ENCODE measurements around the gene SETD2. TPM values are rescaled to one million over a fixed set of nuclear protein-coding genes. Genes with fewer than 3 reads are reported as not detected.
"Not testable (repeated sequence)": the region's sequence is repeated elsewhere in the genome, so short reads cannot be mapped to it uniquely, and the experiment has no call there.

Gene SETD2
- polyA plus RNA-seq, 3 donors: 60.9 to 73.5 (median 63.5) TPM

DNA sequence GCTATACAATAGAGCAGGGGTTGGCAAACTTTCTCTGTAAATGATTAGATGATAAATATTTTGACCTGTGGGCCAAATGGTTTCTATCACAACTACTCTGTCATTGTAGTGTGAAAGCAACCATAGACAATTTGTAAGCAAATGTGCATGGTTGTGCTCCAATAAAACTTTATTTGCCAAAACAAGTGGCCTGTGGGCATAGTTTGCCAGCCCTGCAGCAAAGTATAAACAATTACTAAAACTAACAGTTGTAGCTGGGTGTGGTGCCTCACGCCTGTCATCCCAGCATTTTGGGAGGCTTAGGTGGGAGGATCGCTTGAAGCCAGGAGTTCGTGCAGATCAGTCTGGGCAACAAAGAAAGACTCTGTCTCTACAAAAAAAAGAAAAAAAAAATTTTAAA lies 122.8 kb downstream of the SETD2 start:
- no peak for DNase-seq

DNA sequence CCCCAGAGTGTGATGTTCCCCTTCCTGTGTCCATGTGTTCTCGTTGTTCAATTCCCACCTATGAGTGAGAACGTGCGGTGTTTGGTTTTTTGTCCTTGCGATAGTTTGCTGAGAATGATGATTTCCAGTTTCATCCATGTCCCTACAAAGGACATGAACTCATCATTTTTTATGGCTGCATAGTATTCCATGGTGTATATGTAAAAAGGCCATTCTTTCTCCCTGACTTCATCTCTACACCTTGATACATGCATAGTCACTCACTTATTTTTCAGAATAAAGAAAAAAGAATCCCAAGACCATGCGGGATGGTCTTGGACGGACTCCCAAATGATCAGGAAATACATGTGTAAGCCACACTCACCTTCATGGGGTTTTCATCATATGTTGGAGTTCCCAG lies 126.6 kb downstream of the SETD2 start:
- not testable (repeated sequence) for DNase-seq

DNA sequence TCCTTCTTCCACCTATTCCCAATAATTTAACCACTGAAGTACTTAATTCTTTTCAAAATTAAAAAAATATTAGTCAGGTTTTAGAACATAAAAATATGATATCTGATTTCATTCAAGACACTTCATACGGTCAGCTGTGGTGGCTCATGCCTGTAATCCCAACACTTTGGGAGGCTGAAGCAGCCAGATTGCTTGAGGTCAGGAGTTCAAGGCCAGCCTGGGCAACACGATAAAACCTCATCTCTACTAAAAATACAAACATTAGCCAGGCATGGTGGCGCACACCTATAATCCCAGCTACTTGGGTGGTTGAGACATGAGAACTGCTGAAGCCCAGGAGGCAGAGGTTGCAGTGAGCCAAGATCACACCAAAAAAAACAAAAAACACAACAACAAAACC lies 127.8 kb downstream of the SETD2 start:
- no peak for DNase-seq

DNA sequence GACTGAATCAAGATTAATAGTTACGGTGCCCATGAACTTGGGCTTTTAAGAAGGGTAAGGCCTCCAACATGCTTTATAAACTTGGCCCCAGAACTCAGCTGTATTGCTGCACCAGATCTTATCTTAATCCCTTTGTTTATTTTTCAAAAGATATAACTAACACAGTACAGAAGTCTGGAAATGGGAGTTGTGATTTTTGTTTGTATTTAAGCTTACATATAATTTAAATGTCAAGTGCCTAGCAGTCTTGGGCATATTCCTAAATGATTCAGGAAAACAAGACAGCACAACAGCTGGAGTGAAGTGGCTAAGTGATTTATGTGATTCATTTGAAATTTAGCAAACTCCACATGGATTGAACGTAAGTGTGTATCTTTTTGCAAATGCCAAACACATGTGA lies 128.3 kb downstream of the SETD2 start:
- no peak for DNase-seq

DNA sequence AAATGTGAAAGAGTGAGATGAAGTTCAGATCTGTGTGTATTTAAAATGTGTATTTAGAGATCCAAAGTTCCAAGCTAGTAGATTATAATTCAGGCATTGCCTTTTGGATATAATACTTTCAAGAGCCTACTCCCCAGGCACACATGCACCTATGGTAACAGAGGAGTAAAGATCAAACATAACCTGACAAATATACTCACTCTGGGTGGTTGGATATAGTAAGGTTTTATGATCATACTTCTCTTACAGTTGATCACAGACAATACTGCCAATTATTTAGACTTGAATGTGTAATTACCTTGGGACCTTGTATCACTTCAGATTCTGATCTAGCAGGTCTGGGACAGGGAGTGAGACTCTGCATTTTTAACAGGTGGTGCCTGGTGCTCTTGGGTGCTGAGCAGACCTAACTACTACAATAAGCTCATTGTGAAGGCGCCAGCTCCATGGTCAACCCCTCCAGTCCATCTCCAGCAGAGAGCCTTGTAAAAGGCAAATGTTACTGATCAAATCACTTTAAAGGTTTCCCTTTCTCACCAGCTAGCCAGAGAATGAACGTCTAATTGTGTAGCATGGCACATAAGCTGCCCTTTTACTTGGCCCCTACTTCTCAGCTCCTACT lies 128.9 kb downstream of the SETD2 start:
- DNase-seq: no peak

DNA sequence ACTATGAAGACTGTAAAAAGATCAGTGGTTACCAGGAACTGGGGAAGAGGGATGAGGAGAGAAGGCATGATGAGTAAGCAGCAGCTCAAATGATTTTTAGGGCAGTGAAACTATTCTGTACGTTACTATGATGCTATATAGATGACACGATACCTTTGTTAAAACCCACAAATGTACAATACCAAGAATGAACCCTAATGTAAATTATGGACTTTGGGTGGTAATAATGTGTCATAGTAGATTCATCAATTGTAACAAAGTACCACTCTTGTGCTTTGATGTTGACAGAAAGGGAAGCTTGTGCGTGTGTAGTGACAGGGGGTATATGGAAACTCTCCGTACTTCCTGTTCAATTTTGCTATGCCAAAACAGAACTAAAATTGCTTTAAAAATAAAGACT lies 132.9 kb downstream of the SETD2 start:
- DNase-seq: not testable (repeated sequence)

DNA sequence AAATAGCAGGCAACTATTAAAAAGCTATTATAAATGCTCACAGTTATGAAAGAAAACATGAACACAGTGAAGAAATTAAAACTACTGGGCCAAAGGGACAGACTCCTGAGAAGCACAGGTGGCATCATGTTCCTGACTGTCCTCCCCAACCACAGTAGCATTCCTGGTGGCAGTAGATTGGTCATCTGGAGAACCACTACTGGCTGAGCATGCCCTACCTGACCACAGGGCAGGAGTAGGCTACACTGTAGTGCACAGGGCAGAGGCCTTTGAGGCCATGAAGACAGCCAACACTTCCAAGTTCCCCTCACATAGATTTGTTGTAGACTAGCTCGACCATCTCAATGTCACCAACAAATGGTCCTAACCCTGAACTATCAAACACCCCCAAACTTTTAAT lies 135.2 kb downstream of the SETD2 start:
- no peak for DNase-seq

DNA sequence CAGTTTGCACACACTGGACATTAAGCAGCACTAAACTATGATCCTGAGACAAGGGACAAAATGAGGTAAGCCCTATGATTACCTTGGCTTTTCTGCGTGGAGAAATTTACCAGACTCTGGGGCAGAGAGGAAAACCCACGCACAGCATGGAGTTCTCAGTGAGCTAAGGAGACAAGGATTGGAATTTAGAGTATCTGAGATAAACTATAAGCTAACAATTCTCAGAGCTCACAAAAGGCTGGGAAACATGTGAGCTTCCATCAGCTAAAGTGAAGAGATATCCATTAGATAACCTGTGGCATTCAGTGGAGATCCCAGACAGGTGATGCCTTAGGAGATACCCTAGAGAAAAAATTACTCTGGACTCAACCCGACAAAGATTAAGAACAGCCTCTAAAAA lies 135.8 kb downstream of the SETD2 start:
- DNase-seq: no peak

DNA sequence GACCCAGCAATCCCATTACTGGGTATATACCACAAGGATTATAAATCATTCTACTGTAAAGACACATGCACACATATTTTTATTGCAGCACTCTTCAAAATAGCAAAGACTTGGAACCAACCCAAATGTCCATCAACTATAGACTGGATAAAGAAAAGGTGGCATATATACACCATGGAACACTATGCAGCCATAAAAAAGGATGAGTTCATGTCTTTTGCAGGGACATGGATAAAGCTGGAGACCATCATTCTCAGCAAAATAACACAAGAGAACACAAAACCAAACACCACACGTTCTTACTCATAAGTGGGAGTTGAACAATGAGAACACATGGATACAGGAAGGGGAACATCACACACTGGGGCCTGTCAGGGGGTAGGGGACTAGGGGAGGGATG lies 137.5 kb downstream of the SETD2 start:
- not testable (repeated sequence) for DNase-seq

DNA sequence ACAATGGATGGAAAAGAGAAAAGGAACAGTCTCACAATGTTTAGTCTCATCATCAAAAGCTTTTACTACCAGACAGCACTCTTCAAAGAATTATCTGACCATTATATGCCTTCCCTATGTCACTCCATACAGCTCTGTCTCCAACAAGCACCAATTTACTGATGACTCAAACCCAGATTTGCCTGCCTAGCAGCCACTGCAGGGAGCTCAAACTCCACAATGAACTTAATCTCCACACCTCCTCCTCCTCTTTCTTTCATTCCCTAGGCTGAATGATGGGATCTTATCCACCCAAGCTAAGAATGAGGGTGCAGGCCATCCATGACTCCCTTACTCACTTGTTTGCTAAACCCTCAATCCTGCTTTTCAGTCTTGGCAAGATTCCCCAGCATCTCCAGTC lies 139.0 kb downstream of the SETD2 start:
- DNase-seq: no peak

DNA sequence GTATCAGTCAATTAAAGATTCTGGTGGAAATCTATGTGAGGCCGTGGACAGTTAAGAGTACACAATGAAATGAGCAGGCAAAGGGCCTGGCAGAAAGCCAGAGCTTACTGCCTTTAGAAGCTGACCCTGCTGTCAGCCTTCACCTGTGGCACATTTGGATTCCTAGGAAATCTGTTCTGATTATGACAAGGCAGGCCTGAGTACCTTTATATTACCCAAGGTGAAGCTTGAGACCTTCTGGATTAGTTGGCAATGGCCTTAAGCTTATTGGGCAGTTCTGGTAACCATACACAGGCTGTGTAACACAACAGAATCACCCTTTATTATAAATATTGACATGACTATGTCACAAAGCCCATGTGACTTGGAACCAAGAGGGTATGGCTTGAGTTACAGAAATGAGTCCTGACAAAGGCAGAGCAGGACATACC lies 141.3 kb downstream of the SETD2 start:
- DNase-seq: no peak

DNA sequence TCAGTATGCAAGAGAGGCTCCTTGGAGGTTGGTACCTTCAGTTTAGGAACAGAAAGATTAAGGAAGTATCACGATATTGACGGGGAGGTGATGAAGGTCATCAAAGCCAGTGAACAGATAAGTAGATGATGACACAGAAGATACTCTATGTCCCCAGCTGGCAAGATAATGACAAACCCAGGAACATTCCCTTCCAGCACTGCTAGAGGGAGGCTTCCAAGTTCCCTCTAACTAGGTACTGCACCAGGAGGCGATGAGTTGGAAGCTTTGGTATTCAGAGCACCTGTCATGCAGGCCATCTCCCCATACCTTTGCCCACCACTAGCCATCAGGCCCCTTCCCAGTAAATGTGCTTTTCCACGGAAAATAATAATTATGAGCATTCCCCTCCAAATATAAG lies 143.6 kb downstream of the SETD2 start:
- DNase-seq: no peak

DNA sequence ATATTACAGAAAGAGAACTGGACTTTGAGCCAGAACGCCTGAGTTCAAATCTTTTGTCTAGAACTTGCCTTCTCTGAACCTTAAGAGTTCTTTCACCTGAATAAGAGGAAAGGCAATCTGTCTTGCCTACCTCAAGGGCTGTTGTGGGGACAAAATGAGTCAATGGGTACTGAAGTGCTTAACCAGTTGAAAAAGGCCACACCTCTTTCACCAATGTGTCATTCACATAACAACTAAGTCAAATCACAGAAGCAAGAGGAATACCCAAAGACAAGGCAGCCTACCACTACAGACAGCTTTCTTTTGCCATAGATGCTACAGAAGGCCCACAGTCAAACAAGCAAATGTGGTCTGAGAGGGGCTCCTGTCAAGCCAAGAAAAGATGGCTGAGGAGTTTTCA lies 144.7 kb downstream of the SETD2 start:
- no peak for DNase-seq

DNA sequence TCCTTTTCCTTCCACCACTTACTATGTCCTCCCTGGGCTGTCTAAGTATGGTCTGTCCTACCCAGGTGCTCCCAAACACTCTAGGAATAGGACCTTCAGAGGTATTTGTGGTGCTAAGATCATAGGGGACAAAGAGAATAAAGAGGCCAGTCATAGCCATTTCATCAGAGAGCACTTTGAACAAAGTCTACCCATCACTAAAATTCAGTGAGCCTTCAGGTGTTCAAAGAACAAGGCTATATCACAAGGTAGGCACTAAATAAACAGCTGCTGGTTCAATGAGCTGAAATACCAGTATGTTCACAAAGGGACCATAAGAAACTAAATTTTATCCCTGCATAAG lies 145.7 kb downstream of the SETD2 start:
- no peak for DNase-seq

DNA sequence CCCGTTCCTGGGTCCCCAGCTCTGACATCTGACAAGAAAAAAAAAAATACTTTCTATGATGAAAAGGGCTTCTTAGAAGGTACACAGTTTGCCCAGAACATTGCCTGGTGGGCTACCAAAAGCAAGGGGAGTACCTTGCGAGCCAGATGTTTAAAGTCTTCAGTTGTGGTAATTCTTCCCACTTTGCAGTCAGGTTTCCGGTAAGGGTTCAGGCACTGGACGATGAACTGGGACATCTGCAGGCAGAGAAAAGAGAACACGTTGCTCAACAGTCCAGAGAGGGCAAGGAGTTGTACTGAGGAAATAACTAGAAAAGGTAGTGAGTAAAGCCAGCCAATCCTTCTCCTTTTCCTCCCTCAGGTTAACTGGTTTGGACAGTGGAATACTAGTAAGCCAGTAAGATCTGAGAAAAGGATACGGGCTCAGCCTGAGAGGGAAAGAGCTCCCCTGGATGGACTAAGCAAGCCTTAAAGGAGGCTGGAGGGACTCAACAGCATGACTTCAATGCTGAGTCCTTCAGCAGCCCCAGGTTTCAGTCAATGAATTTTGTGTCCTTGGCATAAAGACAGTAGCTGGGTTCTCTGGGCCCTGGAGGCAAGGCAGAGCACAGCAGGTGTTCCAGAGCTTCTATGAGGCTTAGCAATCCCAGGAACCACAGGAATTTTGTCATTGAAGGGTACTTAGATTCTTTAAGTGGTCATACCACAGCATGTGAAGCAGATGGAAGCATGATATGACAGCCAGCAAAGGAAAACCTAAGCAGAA lies 146.2 kb downstream of the SETD2 start:
- DNase-seq: no peak

DNA sequence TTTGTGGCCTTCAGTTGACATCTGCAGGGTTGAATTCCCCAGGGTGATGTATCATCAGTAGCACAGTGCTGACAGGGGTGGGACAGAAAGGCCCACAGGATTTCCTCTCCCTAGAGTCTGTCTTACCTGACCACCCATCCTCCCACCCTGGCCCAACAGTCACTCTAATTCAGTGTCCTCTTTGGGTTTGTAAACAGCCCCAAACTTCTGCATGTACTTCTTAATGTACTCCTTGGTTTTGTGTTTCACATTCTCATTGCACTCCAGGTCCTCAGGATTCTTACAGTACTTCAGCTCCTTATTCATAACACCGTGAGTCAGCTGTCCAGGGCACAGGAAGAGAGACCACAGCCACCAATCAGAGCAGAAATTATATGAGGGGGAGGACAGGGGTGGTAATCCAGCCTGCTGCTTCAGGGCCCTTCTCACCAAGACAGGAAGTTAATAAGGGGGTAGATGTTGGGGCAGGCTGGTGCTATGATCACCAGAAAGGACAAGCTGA lies 146.9 kb downstream of the SETD2 start:
- no peak for DNase-seq

DNA sequence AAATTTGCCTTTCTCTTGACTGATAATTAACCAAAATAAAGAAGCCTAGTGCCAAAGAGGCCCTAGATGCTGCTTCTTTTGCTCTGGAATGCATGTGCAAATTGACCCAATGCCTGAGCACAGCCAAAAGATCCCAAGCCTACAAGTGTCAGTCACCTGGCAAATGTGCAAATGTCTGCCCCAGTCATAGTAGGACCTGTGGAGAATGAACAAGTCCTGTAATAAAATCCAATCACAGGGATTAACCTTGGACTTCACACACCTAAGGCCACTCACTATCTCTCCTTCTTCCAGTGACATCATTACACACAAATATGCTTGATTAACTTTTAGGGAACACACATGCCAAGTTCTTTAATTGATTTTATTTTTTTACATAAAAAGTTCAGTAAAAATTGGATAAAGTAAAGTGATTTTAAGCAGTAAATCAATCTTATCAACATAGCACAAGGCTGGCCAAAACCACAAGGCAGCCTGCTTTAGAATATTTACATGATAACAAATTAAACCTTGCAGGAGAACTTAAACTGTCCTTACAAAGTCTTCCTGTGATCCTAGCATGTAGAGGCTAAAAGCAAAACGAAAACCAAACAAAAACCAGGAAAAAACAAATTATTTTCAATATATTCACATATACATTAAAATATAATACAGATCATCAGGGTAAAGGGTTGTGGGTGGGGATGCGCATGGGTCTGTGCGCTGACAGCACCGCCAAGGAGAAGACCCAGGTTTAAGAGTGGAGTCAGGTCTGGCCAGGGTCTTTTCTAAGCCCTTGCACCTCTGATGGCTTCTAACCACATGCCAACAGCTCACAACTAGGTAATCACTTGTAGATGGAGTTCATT lies 147.6 kb downstream of the SETD2 start:
- DNase-seq: no peak

DNA sequence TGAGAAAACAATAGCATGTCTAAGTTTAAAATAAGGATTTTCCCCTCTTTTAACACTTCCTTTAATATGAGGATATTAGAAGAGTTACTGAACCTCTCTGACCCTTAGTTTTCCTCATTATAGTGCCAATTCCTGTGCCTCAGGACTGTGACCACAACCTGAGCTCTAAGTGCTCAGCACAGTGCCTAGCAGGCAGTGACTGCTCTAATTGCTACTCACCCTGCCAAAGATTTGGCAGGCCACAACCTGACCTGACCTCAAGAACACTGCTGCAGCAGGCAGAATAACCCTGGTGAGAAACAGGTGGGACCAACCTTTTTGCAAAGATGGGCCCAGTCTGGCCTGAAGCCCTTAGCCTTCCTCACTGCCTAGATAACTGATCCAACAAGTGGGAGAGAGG lies 148.8 kb downstream of the SETD2 start:
- DNase-seq: no peak

DNA sequence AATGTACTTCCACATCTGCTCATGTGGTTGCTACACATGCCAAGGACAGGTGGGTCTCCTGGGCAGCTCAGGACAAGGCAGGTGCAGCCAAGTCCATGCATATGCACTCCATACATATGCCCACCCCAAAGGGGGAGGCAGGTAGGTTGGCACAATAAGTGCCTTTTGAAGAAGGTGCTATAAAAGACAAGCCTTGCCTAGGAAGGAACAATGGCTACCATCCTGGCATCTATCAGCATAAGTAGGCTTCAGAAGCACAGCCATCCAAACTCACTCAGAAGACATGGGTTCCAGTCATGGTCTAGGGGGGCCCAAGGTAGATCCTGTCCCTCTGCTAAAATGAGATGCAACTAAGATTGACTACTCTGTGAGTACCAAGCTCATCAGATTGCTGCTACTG lies 149.9 kb downstream of the SETD2 start:
- no peak for DNase-seq

DNA sequence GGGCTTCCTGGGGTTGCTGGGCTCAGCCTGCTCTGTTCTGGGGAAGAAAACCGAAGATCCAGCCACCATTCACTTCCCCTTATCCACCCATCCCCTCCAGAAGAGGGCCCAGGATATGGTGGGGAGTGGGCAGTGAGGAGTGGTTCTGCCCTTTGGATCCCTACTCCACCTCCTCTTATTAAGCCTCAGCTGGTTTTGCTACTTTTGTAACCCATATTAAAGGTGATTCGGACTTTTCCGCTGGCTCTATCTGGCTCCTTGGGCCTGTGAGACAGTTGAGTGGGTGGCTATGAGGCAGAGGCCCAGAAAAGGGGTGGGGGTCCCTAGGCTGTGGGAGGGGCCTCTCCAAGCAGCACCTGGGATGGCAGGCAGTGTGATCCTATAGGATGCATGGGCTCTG lies 150.7 kb downstream of the SETD2 start:
- DNase-seq: no peak

DNA sequence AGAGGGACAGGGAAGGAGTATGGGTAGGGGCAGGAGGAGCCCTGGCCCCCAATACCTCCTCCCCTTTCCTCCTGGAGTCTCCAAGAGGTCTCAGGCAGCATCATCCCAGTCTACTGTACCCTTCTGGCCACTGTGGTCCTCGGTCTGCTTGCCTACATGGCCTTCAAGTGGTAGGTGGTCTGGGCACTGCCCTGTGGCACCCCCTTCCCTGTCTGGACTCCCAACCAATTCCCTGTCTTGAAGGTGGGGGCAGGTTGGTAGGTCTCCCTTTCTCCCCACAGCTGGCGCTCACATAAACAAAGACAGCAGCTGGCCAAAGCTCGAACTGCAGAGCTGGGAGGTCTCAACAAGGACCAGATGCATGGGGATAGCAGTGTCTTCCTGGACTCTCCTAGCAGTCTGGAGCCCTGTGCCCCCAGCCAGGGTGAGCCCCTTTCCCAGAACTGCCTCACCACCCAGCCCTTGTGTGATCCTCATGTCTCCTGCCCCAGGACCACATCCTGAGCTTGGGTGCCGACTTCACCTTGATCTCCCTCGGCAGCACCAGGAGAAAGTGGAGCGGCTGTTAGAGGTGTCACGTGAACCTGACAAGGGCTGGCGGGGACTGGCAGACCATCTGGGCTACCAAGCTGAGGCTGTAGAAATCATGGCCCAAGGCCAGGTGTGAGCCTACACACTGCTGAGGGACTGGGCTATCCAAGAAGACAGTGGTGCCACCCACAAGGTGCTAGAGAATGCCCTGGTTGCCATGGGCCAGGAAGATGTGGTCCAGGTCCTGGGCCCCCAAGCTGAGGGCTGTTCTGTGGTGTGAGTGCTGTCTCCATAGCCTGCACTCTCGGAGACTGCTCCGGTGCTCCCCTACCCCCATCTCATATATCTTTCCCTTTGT lies 151.3 kb downstream of the SETD2 start:
- no peak for DNase-seq

DNA sequence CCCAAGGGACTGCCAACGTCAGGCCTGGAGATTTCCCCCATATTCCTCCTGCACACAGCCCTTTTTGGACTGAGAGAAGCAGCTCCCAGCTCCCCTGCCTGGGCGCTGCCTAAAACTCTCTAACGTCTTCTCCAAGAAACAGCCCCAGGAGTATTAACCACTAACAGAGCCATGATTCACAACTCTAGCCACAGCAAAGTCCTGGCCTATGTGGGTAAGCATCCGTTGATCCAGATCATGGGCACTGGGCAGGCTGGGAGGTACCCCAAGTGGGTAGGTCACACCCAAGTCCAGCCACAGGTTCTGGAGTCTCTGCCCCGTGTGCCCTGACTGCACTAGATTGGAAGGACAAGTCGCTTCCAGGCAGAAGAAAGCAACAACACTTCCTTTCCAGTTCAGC lies 152.5 kb downstream of the SETD2 start:
- DNase-seq: no peak
